Rectal smooth muscle tissue (tissue), 1 donor: ENCODE results near the gene KCNQ5.

ENCODE experiments used
- H3K27ac ChIP-seq: one replicate; pipeline ENCODE4 v1.7.0; 2013; ENCODE audit warnings: low read depth, low read length, inconsistent platforms
- H3K27me3 ChIP-seq: one replicate; pipeline ENCODE4 v1.7.0; 2013; ENCODE audit warnings: low read length; ENCODE audit not compliant: control insufficient read depth, insufficient read depth
- H3K36me3 ChIP-seq: one replicate; pipeline ENCODE4 v1.7.0; 2013; ENCODE audit warnings: low read length; ENCODE audit not compliant: control insufficient read depth, insufficient read depth
- H3K4me1 ChIP-seq: one replicate; pipeline ENCODE4 v1.7.0; 2013; ENCODE audit warnings: low read length; ENCODE audit not compliant: control insufficient read depth, insufficient read depth
- H3K4me3 ChIP-seq: one replicate; pipeline ENCODE4 v1.7.0; 2013; ENCODE audit warnings: low read length
- H3K9ac ChIP-seq: one replicate; pipeline ENCODE4 v1.7.0; 2013; ENCODE audit warnings: low read length

KCNQ5 gene

GRCh38 chr6:72946774-72947173, 324.9 kb downstream of the KCNQ5 start:
- no peaks in the 10 kb centered on the region for H3K27me3 ChIP-seq
- no peak overlapping the region for H3K27ac ChIP-seq
- H3K4me1 ChIP-seq: no peaks in the 10 kb centered on the region

GRCh38 chr6:72947534-72947933, 325.7 kb downstream of the KCNQ5 start:
- H3K4me3 ChIP-seq: no peak overlapping the region
- H3K27ac ChIP-seq: no peak overlapping the region
- H3K4me1 ChIP-seq: no peaks in the 10 kb centered on the region
- no peak overlapping the region for H3K9ac ChIP-seq
- H3K36me3 ChIP-seq: no peaks in the 10 kb centered on the region
- H3K27me3 ChIP-seq: no peaks in the 10 kb centered on the region

More at GRCh38 chr6:72946774-72947173, 324.9 kb downstream of the KCNQ5 start:
- H3K36me3 ChIP-seq: no peaks in the 10 kb centered on the region
- H3K9ac ChIP-seq: no peak overlapping the region
- H3K4me3 ChIP-seq: no peak overlapping the region

GRCh38 chr6:72948153-72948552, 326.3 kb downstream of the KCNQ5 start:
- Histone ChIP-seq H3K27ac (no peak overlapping the region), H3K9ac (no peak overlapping the region), H3K27me3 (no peaks in the 10 kb centered on the region), H3K4me3 (no peak overlapping the region), H3K4me1 (no peaks in the 10 kb centered on the region), H3K36me3 (no peaks in the 10 kb centered on the region)

- Histone ChIP-seq H3K36me3 (no peaks in the 10 kb centered on the region), H3K27me3 (no peaks in the 10 kb centered on the region), H3K27ac (no peak overlapping the region), H3K4me1 (no peaks in the 10 kb centered on the region), H3K9ac (no peak overlapping the region), H3K4me3 (no peak overlapping the region)
These were observed 328.4 kb downstream of the KCNQ5 start for GRCh38 chr6:72950114-72950860.

- H3K9ac ChIP-seq: no peak overlapping the region
- no peaks in the 10 kb centered on the region for H3K36me3 ChIP-seq
- no peaks in the 10 kb centered on the region for H3K4me1 ChIP-seq
- H3K27me3 ChIP-seq: no peaks in the 10 kb centered on the region
- no peak overlapping the region for H3K27ac ChIP-seq
- H3K4me3 ChIP-seq: no peak overlapping the region
These were observed 331.2 kb downstream of the KCNQ5 start for GRCh38 chr6:72952808-72953630.

- Histone ChIP-seq H3K9ac (no peak overlapping the region), H3K27ac (no peak overlapping the region), H3K27me3 (no peaks in the 10 kb centered on the region), H3K4me1 (no peaks in the 10 kb centered on the region), H3K4me3 (no peak overlapping the region), H3K36me3 (no peaks in the 10 kb centered on the region)
These were observed 332.1 kb downstream of the KCNQ5 start for GRCh38 chr6:72953971-72954381.

GRCh38 chr6:72954716-72955115, 332.9 kb downstream of the KCNQ5 start:
- H3K4me1 ChIP-seq: no peaks in the 10 kb centered on the region
- no peaks in the 10 kb centered on the region for H3K27me3 ChIP-seq
- H3K27ac ChIP-seq: no peak overlapping the region
- H3K9ac ChIP-seq: no peak overlapping the region
- H3K36me3 ChIP-seq: no peaks in the 10 kb centered on the region
- H3K4me3 ChIP-seq: no peak overlapping the region

GRCh38 chr6:72955666-72956065, 333.8 kb downstream of the KCNQ5 start:
- no peaks in the 10 kb centered on the region for H3K36me3 ChIP-seq
- no peak overlapping the region for H3K27ac ChIP-seq
- no peaks in the 10 kb centered on the region for H3K27me3 ChIP-seq
- no peaks in the 10 kb centered on the region for H3K4me1 ChIP-seq
- no peak overlapping the region for H3K9ac ChIP-seq
- H3K4me3 ChIP-seq: no peak overlapping the region

- Histone ChIP-seq H3K9ac (no peak overlapping the region), H3K4me1 (no peaks in the 10 kb centered on the region), H3K27me3 (no peaks in the 10 kb centered on the region), H3K27ac (no peak overlapping the region), H3K36me3 (no peaks in the 10 kb centered on the region), H3K4me3 (no peak overlapping the region)
These were observed 334.4 kb downstream of the KCNQ5 start for GRCh38 chr6:72956272-72956671.

- Histone ChIP-seq H3K36me3 (no peaks in the 10 kb centered on the region), H3K9ac (no peak overlapping the region), H3K4me3 (no peak overlapping the region), H3K27me3 (no peaks in the 10 kb centered on the region), H3K27ac (no peak overlapping the region), H3K4me1 (no peaks in the 10 kb centered on the region)
These were observed 338.0 kb downstream of the KCNQ5 start for GRCh38 chr6:72959821-72960220.

GRCh38 chr6:72963946-72964345, 342.1 kb downstream of the KCNQ5 start:
- Histone ChIP-seq H3K4me1 (no peaks in the 10 kb centered on the region), H3K36me3 (no peaks in the 10 kb centered on the region), H3K27me3 (no peaks in the 10 kb centered on the region)

GRCh38 chr6:72966628-72967280, 344.9 kb downstream of the KCNQ5 start:
- Histone ChIP-seq H3K27me3 (no peaks in the 10 kb centered on the region), H3K9ac (no peak overlapping the region), H3K4me1 (no peaks in the 10 kb centered on the region), H3K36me3 (no peaks in the 10 kb centered on the region), H3K4me3 (no peak overlapping the region), H3K27ac (no peak overlapping the region)

More at GRCh38 chr6:72963946-72964345, 342.1 kb downstream of the KCNQ5 start:
- Histone ChIP-seq H3K4me3 (no peak overlapping the region), H3K27ac (no peak overlapping the region), H3K9ac (no peak overlapping the region)
